WTC11 (cell line): ENCODE measurements around the gene RGS6. TPM values are rescaled to one million over a fixed set of nuclear protein-coding genes. Genes with fewer than 3 reads are reported as not detected.
"Not testable (repeated sequence)": the region's sequence is repeated elsewhere in the genome, so short reads cannot be mapped to it uniquely, and the experiment has no call there.

ENCODE experiments used
- ATAC-seq: fragments of 200-7000 bp; cut with Tn5 transposase; 2 replicates; pipeline ENCODE4 v1.10.0; 2021; ENCODE audit warnings: mild to moderate bottlenecking, moderate library complexity
- CTCF ChIA-PET: fragments of 300-600 bp; sonication (Branson Sonifier 250); formaldehyde crosslinking; loops from one replicate; lab custom pipeline; 2021; ENCODE audit warnings: antibody characterized with exemption; lab: Charles Lee
- POLR2A ChIA-PET: fragments of 350-600 bp; sonication (Branson Sonifier 250); formaldehyde crosslinking; loops from one replicate; lab custom pipeline; 2021; ENCODE audit warnings: antibody characterized with exemption; lab: Charles Lee
- DNase-seq: peaks from one replicate; pipeline ENCODE4 v3.0.0; 2021; ENCODE audit warnings: low spot score
- H3K27ac Mint-ChIP-seq: 2 replicates; pipeline ENCODE4 v1.8.0; 2021; ENCODE audit warnings: mixed read lengths
- H3K27me3 Mint-ChIP-seq: 2 replicates; pipeline ENCODE4 v1.8.0; 2021; ENCODE audit warnings: low read depth, mild to moderate bottlenecking, moderate library complexity, mixed read lengths
- H3K36me3 Mint-ChIP-seq: 2 replicates; pipeline ENCODE4 v1.8.0; 2021; ENCODE audit warnings: mixed read lengths
- H3K4me1 Mint-ChIP-seq: 2 replicates; pipeline ENCODE4 v1.8.0; 2022; ENCODE audit warnings: mixed read lengths
- H3K4me3 Mint-ChIP-seq: 2 replicates; pipeline ENCODE4 v1.8.0; 2021; ENCODE audit warnings: mild to moderate bottlenecking, moderate library complexity, mixed read lengths
- H3K9me3 Mint-ChIP-seq: 2 replicates; pipeline ENCODE4 v1.8.0; 2021; ENCODE audit warnings: mixed read lengths
- ATF6 ChIP-seq: sonication (generic); formaldehyde crosslinking; IDR thresholded peaks from 2 replicates; pipeline ENCODE4 v1.8.1; 2023; ENCODE audit warnings: mild to moderate bottlenecking, missing genetic modification reagents
- CREB1 ChIP-seq: sonication (generic); formaldehyde crosslinking; IDR thresholded peaks from 2 replicates; pipeline ENCODE4 v1.8.0; 2023; ENCODE audit warnings: mild to moderate bottlenecking, missing genetic modification reagents
- ESRRA ChIP-seq: sonication (generic); formaldehyde crosslinking; IDR thresholded peaks from 2 replicates; pipeline ENCODE4 v1.8.1; 2022; ENCODE audit warnings: mild to moderate bottlenecking, missing genetic modification reagents, borderline replicate concordance
- FOXJ3 ChIP-seq: sonication (generic); formaldehyde crosslinking; IDR thresholded peaks from 2 replicates; pipeline ENCODE4 v1.9.0; 2021; ENCODE audit warnings: missing genetic modification reagents, mild to moderate bottlenecking, borderline replicate concordance
- GTF2I ChIP-seq: fragments of 250-450 bp; sonication (Bioruptor Pico); conservative IDR thresholded peaks from 2 replicates; pipeline ENCODE4 v1.4.0; 2021; ENCODE audit warnings: mild to moderate bottlenecking
- NFATC4 ChIP-seq: fragments of 250-450 bp; sonication (Bioruptor Pico); IDR thresholded peaks from 2 replicates; pipeline ENCODE4 v1.9.0; 2021; ENCODE audit warnings: mild to moderate bottlenecking
- NR2C2 ChIP-seq: sonication (generic); formaldehyde crosslinking; IDR thresholded peaks from 2 replicates; pipeline ENCODE4 v1.8.0; 2022; ENCODE audit warnings: mild to moderate bottlenecking, missing genetic modification reagents
- TEAD1 ChIP-seq: sonication (generic); formaldehyde crosslinking; IDR thresholded peaks from 2 replicates; pipeline ENCODE4 v1.8.0; 2022; ENCODE audit warnings: mild to moderate bottlenecking, missing genetic modification reagents
- USF1 ChIP-seq: sonication (generic); formaldehyde crosslinking; IDR thresholded peaks from 2 replicates; pipeline ENCODE4 v1.8.0; 2022; ENCODE audit warnings: mild to moderate bottlenecking, missing genetic modification reagents
- total RNA-seq: library from RNA; stranded (reverse); gene quantifications from 3 replicates; pipeline ENCODE4 v1.2.3, GENCODE V29; 2021
- TF ChIP-seq, protein P1 (sequence below): sonication (generic); formaldehyde crosslinking; IDR thresholded peaks from 2 replicates; pipeline ENCODE4 v1.8.0; 2023; ENCODE audit warnings: missing genetic modification reagents, mild to moderate bottlenecking, borderline replicate concordance
- TF ChIP-seq, protein P2 (sequence below): sonication (generic); formaldehyde crosslinking; IDR thresholded peaks from 2 replicates; pipeline ENCODE4 v1.8.0; 2022; ENCODE audit warnings: mild to moderate bottlenecking, missing genetic modification reagents
- TF ChIP-seq, protein P3 (sequence below): sonication (generic); formaldehyde crosslinking; conservative IDR thresholded peaks from 2 replicates; pipeline ENCODE4 v1.8.1; 2023; ENCODE audit warnings: mild to moderate bottlenecking, low read depth, missing genetic modification reagents, moderate library complexity
- TF ChIP-seq, protein P4 (sequence below): sonication (generic); formaldehyde crosslinking; IDR thresholded peaks from 2 replicates; pipeline ENCODE4 v1.8.0; 2023; ENCODE audit warnings: missing genetic modification reagents

Gene RGS6
- total RNA-seq, 1 experiment from 2014 or later: 1.0 TPM

GRCh38 chr14:71931492-71932228, 569 bp upstream of the RGS6 start (continued):
- TF ChIP-seq GTF2I (CRISPR knock-in tag): no peak
- TF ChIP-seq, all 79 proteins: peak for 0

- ChIA-PET CTCF (interaction anchor here (1.0 to 2.4 kb wide), 8 partner anchors 13 to 488 kb away, joined by 3 to 12 read pairs (median 4); no protein-coding TSS in a partner anchor), POLR2A (interaction anchor here (0.6 kb wide), 1 partner anchor 1128 kb away, joined by 4 read pairs; no protein-coding TSS in a partner anchor)
- ATAC-seq (0 out of 2 replicates have a peak, but pooled peaks have one; percentile 4), DNase-seq (peak; percentile 19)
- TF ChIP-seq, protein P1, sequence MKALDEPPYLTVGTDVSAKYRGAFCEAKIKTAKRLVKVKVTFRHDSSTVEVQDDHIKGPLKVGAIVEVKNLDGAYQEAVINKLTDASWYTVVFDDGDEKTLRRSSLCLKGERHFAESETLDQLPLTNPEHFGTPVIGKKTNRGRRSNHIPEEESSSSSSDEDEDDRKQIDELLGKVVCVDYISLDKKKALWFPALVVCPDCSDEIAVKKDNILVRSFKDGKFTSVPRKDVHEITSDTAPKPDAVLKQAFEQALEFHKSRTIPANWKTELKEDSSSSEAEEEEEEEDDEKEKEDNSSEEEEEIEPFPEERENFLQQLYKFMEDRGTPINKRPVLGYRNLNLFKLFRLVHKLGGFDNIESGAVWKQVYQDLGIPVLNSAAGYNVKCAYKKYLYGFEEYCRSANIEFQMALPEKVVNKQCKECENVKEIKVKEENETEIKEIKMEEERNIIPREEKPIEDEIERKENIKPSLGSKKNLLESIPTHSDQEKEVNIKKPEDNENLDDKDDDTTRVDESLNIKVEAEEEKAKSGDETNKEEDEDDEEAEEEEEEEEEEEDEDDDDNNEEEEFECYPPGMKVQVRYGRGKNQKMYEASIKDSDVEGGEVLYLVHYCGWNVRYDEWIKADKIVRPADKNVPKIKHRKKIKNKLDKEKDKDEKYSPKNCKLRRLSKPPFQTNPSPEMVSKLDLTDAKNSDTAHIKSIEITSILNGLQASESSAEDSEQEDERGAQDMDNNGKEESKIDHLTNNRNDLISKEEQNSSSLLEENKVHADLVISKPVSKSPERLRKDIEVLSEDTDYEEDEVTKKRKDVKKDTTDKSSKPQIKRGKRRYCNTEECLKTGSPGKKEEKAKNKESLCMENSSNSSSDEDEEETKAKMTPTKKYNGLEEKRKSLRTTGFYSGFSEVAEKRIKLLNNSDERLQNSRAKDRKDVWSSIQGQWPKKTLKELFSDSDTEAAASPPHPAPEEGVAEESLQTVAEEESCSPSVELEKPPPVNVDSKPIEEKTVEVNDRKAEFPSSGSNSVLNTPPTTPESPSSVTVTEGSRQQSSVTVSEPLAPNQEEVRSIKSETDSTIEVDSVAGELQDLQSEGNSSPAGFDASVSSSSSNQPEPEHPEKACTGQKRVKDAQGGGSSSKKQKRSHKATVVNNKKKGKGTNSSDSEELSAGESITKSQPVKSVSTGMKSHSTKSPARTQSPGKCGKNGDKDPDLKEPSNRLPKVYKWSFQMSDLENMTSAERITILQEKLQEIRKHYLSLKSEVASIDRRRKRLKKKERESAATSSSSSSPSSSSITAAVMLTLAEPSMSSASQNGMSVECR (CRISPR knock-in tag): no peak
- TF ChIP-seq ESRRA (CRISPR knock-in tag): no peak
- no peak for TF ChIP-seq NFATC4 (CRISPR knock-in tag)
- TF ChIP-seq, protein P2, sequence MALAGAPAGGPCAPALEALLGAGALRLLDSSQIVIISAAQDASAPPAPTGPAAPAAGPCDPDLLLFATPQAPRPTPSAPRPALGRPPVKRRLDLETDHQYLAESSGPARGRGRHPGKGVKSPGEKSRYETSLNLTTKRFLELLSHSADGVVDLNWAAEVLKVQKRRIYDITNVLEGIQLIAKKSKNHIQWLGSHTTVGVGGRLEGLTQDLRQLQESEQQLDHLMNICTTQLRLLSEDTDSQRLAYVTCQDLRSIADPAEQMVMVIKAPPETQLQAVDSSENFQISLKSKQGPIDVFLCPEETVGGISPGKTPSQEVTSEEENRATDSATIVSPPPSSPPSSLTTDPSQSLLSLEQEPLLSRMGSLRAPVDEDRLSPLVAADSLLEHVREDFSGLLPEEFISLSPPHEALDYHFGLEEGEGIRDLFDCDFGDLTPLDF: no peak
- no peak for TF ChIP-seq NR2C2 (CRISPR knock-in tag)
- TF ChIP-seq, protein P3, sequence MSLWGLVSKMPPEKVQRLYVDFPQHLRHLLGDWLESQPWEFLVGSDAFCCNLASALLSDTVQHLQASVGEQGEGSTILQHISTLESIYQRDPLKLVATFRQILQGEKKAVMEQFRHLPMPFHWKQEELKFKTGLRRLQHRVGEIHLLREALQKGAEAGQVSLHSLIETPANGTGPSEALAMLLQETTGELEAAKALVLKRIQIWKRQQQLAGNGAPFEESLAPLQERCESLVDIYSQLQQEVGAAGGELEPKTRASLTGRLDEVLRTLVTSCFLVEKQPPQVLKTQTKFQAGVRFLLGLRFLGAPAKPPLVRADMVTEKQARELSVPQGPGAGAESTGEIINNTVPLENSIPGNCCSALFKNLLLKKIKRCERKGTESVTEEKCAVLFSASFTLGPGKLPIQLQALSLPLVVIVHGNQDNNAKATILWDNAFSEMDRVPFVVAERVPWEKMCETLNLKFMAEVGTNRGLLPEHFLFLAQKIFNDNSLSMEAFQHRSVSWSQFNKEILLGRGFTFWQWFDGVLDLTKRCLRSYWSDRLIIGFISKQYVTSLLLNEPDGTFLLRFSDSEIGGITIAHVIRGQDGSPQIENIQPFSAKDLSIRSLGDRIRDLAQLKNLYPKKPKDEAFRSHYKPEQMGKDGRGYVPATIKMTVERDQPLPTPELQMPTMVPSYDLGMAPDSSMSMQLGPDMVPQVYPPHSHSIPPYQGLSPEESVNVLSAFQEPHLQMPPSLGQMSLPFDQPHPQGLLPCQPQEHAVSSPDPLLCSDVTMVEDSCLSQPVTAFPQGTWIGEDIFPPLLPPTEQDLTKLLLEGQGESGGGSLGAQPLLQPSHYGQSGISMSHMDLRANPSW (CRISPR knock-in tag): no peak
- TF ChIP-seq, protein P4, sequence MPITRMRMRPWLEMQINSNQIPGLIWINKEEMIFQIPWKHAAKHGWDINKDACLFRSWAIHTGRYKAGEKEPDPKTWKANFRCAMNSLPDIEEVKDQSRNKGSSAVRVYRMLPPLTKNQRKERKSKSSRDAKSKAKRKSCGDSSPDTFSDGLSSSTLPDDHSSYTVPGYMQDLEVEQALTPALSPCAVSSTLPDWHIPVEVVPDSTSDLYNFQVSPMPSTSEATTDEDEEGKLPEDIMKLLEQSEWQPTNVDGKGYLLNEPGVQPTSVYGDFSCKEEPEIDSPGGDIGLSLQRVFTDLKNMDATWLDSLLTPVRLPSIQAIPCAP (CRISPR knock-in tag): no peak
- no peak for TF ChIP-seq TEAD1 (CRISPR knock-in tag)
- no peak for TF ChIP-seq ATF6
- TF ChIP-seq CREB1 (CRISPR knock-in tag): no peak
- TF ChIP-seq USF1 (CRISPR knock-in tag): no peak
- no peak for TF ChIP-seq FOXJ3 (CRISPR knock-in tag)
- Mint-ChIP-seq H3K36me3 (no peaks in the 10 kb centered on the region; the same call in 1 of the 2 replicates), H3K27ac (no peak overlapping the region), H3K27me3 (peaks cover 55% of the 10 kb centered on the region), H3K9me3 (peaks cover 16% of the 10 kb centered on the region), H3K4me3 (peak overlapping the region; percentile 79), H3K4me1 (peaks cover 17% of the 10 kb centered on the region)
These were observed 865 bp downstream of the RGS6 start for GRCh38 chr14:71933001-71933587.

GRCh38 chr14:71938273-71938672, 6.0 kb downstream of the RGS6 start:
- peaks cover 27% of the 10 kb centered on the region for H3K9me3 Mint-ChIP-seq
- DNase-seq, H3K27ac Mint-ChIP-seq, CTCF ChIA-PET, H3K4me3 Mint-ChIP-seq, H3K4me1 Mint-ChIP-seq, POLR2A ChIA-PET, ATAC-seq: not testable (repeated sequence)
- peaks cover 23% of the 10 kb centered on the region for H3K27me3 Mint-ChIP-seq
- peaks cover 13% of the 10 kb centered on the region for H3K36me3 Mint-ChIP-seq

DNA sequence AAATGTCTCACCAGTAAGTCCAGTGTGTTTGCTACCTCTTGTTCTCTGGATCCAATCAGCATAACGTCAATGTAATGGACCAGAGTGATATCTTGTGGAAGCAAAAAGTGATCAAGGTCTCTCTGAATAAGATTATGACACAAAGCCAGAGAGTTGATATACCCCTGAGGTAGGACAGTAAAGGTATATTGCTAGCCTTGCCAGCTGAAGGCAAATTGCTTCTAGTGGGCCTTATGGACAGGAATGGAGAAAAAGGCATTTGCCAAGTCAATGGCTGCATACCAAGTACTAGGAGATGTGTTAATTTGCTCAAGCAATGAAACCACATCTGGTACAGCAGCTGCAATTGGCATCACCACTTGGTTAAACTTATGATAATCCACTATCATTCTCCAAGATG, 7.1 kb downstream of the RGS6 start:
- H3K27ac Mint-ChIP-seq, H3K4me3 Mint-ChIP-seq, POLR2A ChIA-PET, CTCF ChIA-PET, H3K4me1 Mint-ChIP-seq, ATAC-seq, DNase-seq: not testable (repeated sequence)
- Mint-ChIP-seq H3K36me3 (peaks cover 13% of the 10 kb centered on the region), H3K27me3 (peaks cover 12% of the 10 kb centered on the region), H3K9me3 (peaks cover 27% of the 10 kb centered on the region)

- ATAC-seq, H3K4me3 Mint-ChIP-seq, H3K27ac Mint-ChIP-seq, H3K27me3 Mint-ChIP-seq, DNase-seq, CTCF ChIA-PET, H3K4me1 Mint-ChIP-seq, POLR2A ChIA-PET: not testable (repeated sequence)
- H3K9me3 Mint-ChIP-seq: peaks cover 27% of the 10 kb centered on the region
- H3K36me3 Mint-ChIP-seq: peaks cover 13% of the 10 kb centered on the region
These were observed 8.3 kb downstream of the RGS6 start for GRCh38 chr14:71940500-71940899.
